Measurements from ENCODE around the gene THAP2. TPM values are rescaled to one million over a fixed set of nuclear protein-coding genes. Genes with fewer than 3 reads are reported as not detected.

Gene THAP2
- 7.4 TPM for total RNA-seq
- long read RNA-seq, full-length matches to known transcripts, result 7 of 7 reads
- long read RNA-seq, partial matches to known transcripts, result 0 of 7 reads
- long read RNA-seq, other reads (novel, unspliced or antisense), result 0 of 7 reads

GRCh38 chr12:71663561-71664410, at the start of gene THAP2, which contains the start of gene ZFC3H1:
TSS of gene THAP2 (plus strand) at chr12:71664301. CDS start at chr12:71664510, 209 bp downstream.
TSS of gene ZFC3H1 (minus strand) at chr12:71663848. CDS start at chr12:71663610, 238 bp downstream.
- intact Hi-C loops (cut with DNase I), result loop anchor here (1.0 to 2.0 kb wide), 3 partner anchors 23 to 175 kb away; partner anchors contain the start of genes RAB21, TBC1D15 and TMEM19
- DNase-seq (ENCODE audit: missing footprints), result peak; percentile 95
- peak; percentile 96 for ATAC-seq

- no peak for DNase-seq (ENCODE audit: missing footprints)
- no peak for ATAC-seq
- intact Hi-C loops (cut with DNase I), result no loop called here
Observed at GRCh38 chr12:71621938-71622337, 42.2 kb upstream of the THAP2 start.

- no peak for DNase-seq (ENCODE audit: missing footprints)
- ATAC-seq, result no peak
- intact Hi-C loops (cut with DNase I), result no loop called here
Observed at GRCh38 chr12:71625476-71625875, 38.6 kb upstream of the THAP2 start.

- intact Hi-C loops (cut with DNase I), result no loop called here
- ATAC-seq (no peak), DNase-seq (ENCODE audit: missing footprints) (no peak)
Observed at GRCh38 chr12:71626098-71626497, 38.0 kb upstream of the THAP2 start.

GRCh38 chr12:71626768-71627167, 37.3 kb upstream of the THAP2 start:
- intact Hi-C loops (cut with DNase I), result no loop called here
- no peak for ATAC-seq
- DNase-seq (ENCODE audit: missing footprints), result no peak

GRCh38 chr12:71627438-71628002, 36.6 kb upstream of the THAP2 start:
- intact Hi-C loops (cut with DNase I), result no loop called here

GRCh38 chr12:71636704-71637115, 27.4 kb upstream of the THAP2 start:
- ATAC-seq, result no peak
- no peak for DNase-seq (ENCODE audit: missing footprints)
- intact Hi-C loops (cut with DNase I), result loop anchor here (5.0 kb wide), 2 partner anchors 111 to 219 kb away; no protein-coding TSS in a partner anchor

More at GRCh38 chr12:71627438-71628002, 36.6 kb upstream of the THAP2 start:
- DNase-seq (ENCODE audit: missing footprints) (no peak), ATAC-seq (no peak)

- no peak for ATAC-seq
- DNase-seq (ENCODE audit: missing footprints), result no peak
- intact Hi-C loops (cut with DNase I), result loop anchor here (5.0 kb wide), 2 partner anchors 109 to 221 kb away; no protein-coding TSS in a partner anchor
Observed at GRCh38 chr12:71638499-71638898, 25.6 kb upstream of the THAP2 start.

GRCh38 chr12:71639341-71639760, 24.8 kb upstream of the THAP2 start:
- intact Hi-C loops (cut with DNase I), result loop anchor here (5.0 kb wide), 2 partner anchors 108 to 222 kb away; no protein-coding TSS in a partner anchor
- no peak for DNase-seq (ENCODE audit: missing footprints)
- peak; percentile 52 for ATAC-seq

- ATAC-seq, result no peak
- intact Hi-C loops (cut with DNase I), result no loop called here
- DNase-seq (ENCODE audit: missing footprints), result no peak
Observed at GRCh38 chr12:71640316-71640715, 23.8 kb upstream of the THAP2 start.

- DNase-seq (ENCODE audit: missing footprints) (no peak), ATAC-seq (no peak)
- intact Hi-C loops (cut with DNase I), result no loop called here
Observed at GRCh38 chr12:71641390-71641789, 22.7 kb upstream of the THAP2 start.

GRCh38 chr12:71642264-71642663, 21.8 kb upstream of the THAP2 start:
- intact Hi-C loops (cut with DNase I), result no loop called here
- no peak for DNase-seq (ENCODE audit: missing footprints)
- ATAC-seq, result no peak

GRCh38 chr12:71645268-71645667, 18.8 kb upstream of the THAP2 start:
- DNase-seq (ENCODE audit: missing footprints) (no peak), ATAC-seq (no peak)
- intact Hi-C loops (cut with DNase I), result no loop called here

- DNase-seq (ENCODE audit: missing footprints) (no peak), ATAC-seq (no peak)
- intact Hi-C loops (cut with DNase I), result no loop called here
Observed at GRCh38 chr12:71646512-71646911, 17.6 kb upstream of the THAP2 start.

GRCh38 chr12:71648537-71648936, 15.6 kb upstream of the THAP2 start:
- intact Hi-C loops (cut with DNase I), result no loop called here
- no peak for ATAC-seq
- DNase-seq (ENCODE audit: missing footprints), result no peak

GRCh38 chr12:71649401-71649800, 14.7 kb upstream of the THAP2 start:
- no peak for ATAC-seq
- intact Hi-C loops (cut with DNase I), result no loop called here
- no peak for DNase-seq (ENCODE audit: missing footprints)

- DNase-seq (ENCODE audit: missing footprints) (no peak), ATAC-seq (no peak)
- intact Hi-C loops (cut with DNase I), result no loop called here
Observed at GRCh38 chr12:71652656-71653055, 11.4 kb upstream of the THAP2 start.

GRCh38 chr12:71653137-71653536, 11.0 kb upstream of the THAP2 start:
- ATAC-seq, result no peak

GRCh38 chr12:71654200-71654599, 9.9 kb upstream of the THAP2 start:
- intact Hi-C loops (cut with DNase I), result no loop called here
- DNase-seq (ENCODE audit: missing footprints) (no peak), ATAC-seq (no peak)

More at GRCh38 chr12:71653137-71653536, 11.0 kb upstream of the THAP2 start:
- intact Hi-C loops (cut with DNase I), result no loop called here
- no peak for DNase-seq (ENCODE audit: missing footprints)

- intact Hi-C loops (cut with DNase I), result no loop called here
- DNase-seq (ENCODE audit: missing footprints), result no peak
- no peak for ATAC-seq
Observed at GRCh38 chr12:71655495-71655894, 8.6 kb upstream of the THAP2 start.

All from Right ventricle myocardium inferior (tissue), 1 donor.